ENCODE measurements around the gene TFCP2L1. TPM values are rescaled to one million over a fixed set of nuclear protein-coding genes. Genes with fewer than 3 reads are reported as not detected.
"Not testable (repeated sequence)": the region's sequence is repeated elsewhere in the genome, so short reads cannot be mapped to it uniquely, and the experiment has no call there.

The TFCP2L1 gene
- total RNA-seq, 1 experiment from 2014 or later, result 1.3 TPM

- no peak for DNase-seq (ENCODE audit: low read depth)
These were observed 42.7 kb downstream of the TFCP2L1 start for GRCh38 chr2:121242175-121242875.

GRCh38 chr2:121241466-121241865 lies 43.5 kb downstream of the TFCP2L1 start:
- DNase-seq (ENCODE audit: low read depth), result no peak

GRCh38 chr2:121240436-121240835 lies 44.6 kb downstream of the TFCP2L1 start:
- DNase-seq (ENCODE audit: low read depth), result no peak

GRCh38 chr2:121239969-121240368 lies 45.0 kb downstream of the TFCP2L1 start:
- DNase-seq (ENCODE audit: low read depth), result no peak

- DNase-seq (ENCODE audit: low read depth), result no peak
These were observed 45.5 kb downstream of the TFCP2L1 start for GRCh38 chr2:121239471-121239870.

GRCh38 chr2:121238828-121239227 lies 46.2 kb downstream of the TFCP2L1 start:
- no peak for DNase-seq (ENCODE audit: low read depth)

GRCh38 chr2:121237980-121238665 lies 46.9 kb downstream of the TFCP2L1 start:
- peak; percentile 66 for DNase-seq (ENCODE audit: low read depth)

GRCh38 chr2:121237336-121237979 lies 47.5 kb downstream of the TFCP2L1 start:
- DNase-seq (ENCODE audit: low read depth), result no peak

GRCh38 chr2:121236650-121237180 lies 48.3 kb downstream of the TFCP2L1 start:
- no peak for DNase-seq (ENCODE audit: low read depth)

GRCh38 chr2:121236101-121236640 lies 48.8 kb downstream of the TFCP2L1 start:
- no peak for DNase-seq (ENCODE audit: low read depth)

GRCh38 chr2:121235542-121235941 lies 49.5 kb downstream of the TFCP2L1 start:
- DNase-seq (ENCODE audit: low read depth), result peak; percentile 9

- DNase-seq (ENCODE audit: low read depth), result no peak
These were observed 50.2 kb downstream of the TFCP2L1 start for GRCh38 chr2:121234791-121235190.

GRCh38 chr2:121234144-121234543 lies 50.9 kb downstream of the TFCP2L1 start:
- no peak for DNase-seq (ENCODE audit: low read depth)

GRCh38 chr2:121233486-121234110 lies 51.4 kb downstream of the TFCP2L1 start:
- no peak for DNase-seq (ENCODE audit: low read depth)

GRCh38 chr2:121232626-121233265 lies 52.3 kb downstream of the TFCP2L1 start:
- DNase-seq (ENCODE audit: low read depth), result no peak

GRCh38 chr2:121231385-121232000 lies 53.5 kb downstream of the TFCP2L1 start:
- no peak for DNase-seq (ENCODE audit: low read depth)

GRCh38 chr2:121228521-121228920 lies 56.5 kb downstream of the TFCP2L1 start:
- DNase-seq (ENCODE audit: low read depth), result no peak

- not testable (repeated sequence) for DNase-seq (ENCODE audit: low read depth)
These were observed 57.4 kb downstream of the TFCP2L1 start for GRCh38 chr2:121227381-121228144.

GRCh38 chr2:121225681-121226080 lies 59.3 kb downstream of the TFCP2L1 start:
- not testable (repeated sequence) for DNase-seq (ENCODE audit: low read depth)

GRCh38 chr2:121220995-121221394 lies 64.0 kb downstream of the TFCP2L1 start:
- DNase-seq (ENCODE audit: low read depth), result peak; percentile 49

All from Daoy (cell line).